Skin epidermis (tissue), 12 donors: Measurements from ENCODE around the gene THBS2.
"Not testable (repeated sequence)": the region's sequence is repeated elsewhere in the genome, so short reads cannot be mapped to it uniquely, and the experiment has no call there.

ENCODE experiments used
- H3K27ac ChIP-seq, 21 experiments: fragments of 200-600 bp; sonication (generic) in 11 of 21; one replicate each; pipeline ENCODE4 v1.5.0; 2020; ENCODE audit warnings: mild to moderate bottlenecking in 3 of 21, inconsistent platforms in 2 of 21, moderate library complexity in 2 of 21
- H3K4me3 ChIP-seq, 7 experiments: fragments of 200-600 bp; sonication (generic) in 2 of 7; one replicate each; pipeline ENCODE4 v1.5.0; 2020; ENCODE audit warnings: inconsistent platforms in 2 of 7, mild to moderate bottlenecking in 2 of 7, moderate library complexity in 1 of 7

THBS2 gene

GRCh38 chr6:169196279-169196678 is 57.4 kb downstream of the THBS2 start:
- H3K27ac ChIP-seq, H3K4me3 ChIP-seq: not testable (repeated sequence)

- no peak overlapping the region for H3K27ac ChIP-seq
- H3K4me3 ChIP-seq = no peak overlapping the region
Observed at GRCh38 chr6:169194737-169195136, 58.9 kb downstream of the THBS2 start.

- Histone ChIP-seq H3K27ac (peak overlapping the region in 16 of 21 experiments; percentile 11 to 88 (median 55)), H3K4me3 (no peak overlapping the region)
Observed at GRCh38 chr6:169190970-169191369, 62.7 kb downstream of the THBS2 start.

GRCh38 chr6:169190144-169190584 is 63.5 kb downstream of the THBS2 start:
- Histone ChIP-seq H3K4me3 (no peak overlapping the region), H3K27ac (peak overlapping the region in 20 of 21 experiments; percentile 4 to 88 (median 57))

- Histone ChIP-seq H3K27ac (peak overlapping the region in 20 of 21 experiments; percentile 4 to 84 (median 57)), H3K4me3 (no peak overlapping the region)
Observed at GRCh38 chr6:169189686-169190085, 64.0 kb downstream of the THBS2 start.

- H3K27ac ChIP-seq = peak overlapping the region in 16 of 21 experiments; percentile 4 to 84 (median 64)
Observed at GRCh38 chr6:169189182-169189581, 64.5 kb downstream of the THBS2 start.

GRCh38 chr6:169188475-169188874 is 65.2 kb downstream of the THBS2 start:
- Histone ChIP-seq H3K4me3 (no peak overlapping the region), H3K27ac (peak overlapping the region in 5 of 21 experiments; percentile 3 to 84 (median 65))

More at GRCh38 chr6:169189182-169189581, 64.5 kb downstream of the THBS2 start:
- H3K4me3 ChIP-seq = no peak overlapping the region

- H3K27ac ChIP-seq = peak overlapping the region in 4 of 21 experiments; percentile 3 to 84 (median 55)
- no peak overlapping the region for H3K4me3 ChIP-seq
Observed at GRCh38 chr6:169188051-169188470, 65.6 kb downstream of the THBS2 start.

- no peak overlapping the region for H3K4me3 ChIP-seq
- H3K27ac ChIP-seq = no peak overlapping the region
Observed at GRCh38 chr6:169186496-169187169, 67.0 kb downstream of the THBS2 start.

GRCh38 chr6:169185692-169186485 is 67.8 kb downstream of the THBS2 start:
- H3K4me3 ChIP-seq = no peak overlapping the region

GRCh38 chr6:169185011-169185521 is 68.6 kb downstream of the THBS2 start:
- Histone ChIP-seq H3K4me3 (no peak overlapping the region), H3K27ac (no peak overlapping the region)

More at GRCh38 chr6:169185692-169186485, 67.8 kb downstream of the THBS2 start:
- no peak overlapping the region for H3K27ac ChIP-seq

GRCh38 chr6:169184419-169184818 is 69.2 kb downstream of the THBS2 start:
- no peak overlapping the region for H3K4me3 ChIP-seq
- no peak overlapping the region for H3K27ac ChIP-seq

GRCh38 chr6:169183233-169183632 is 70.4 kb downstream of the THBS2 start:
- Histone ChIP-seq H3K27ac (peak overlapping the region in 4 of 21 experiments; percentile 36 to 61 (median 43)), H3K4me3 (no peak overlapping the region)

GRCh38 chr6:169179831-169180230 is 73.8 kb downstream of the THBS2 start:
- H3K27ac ChIP-seq = peak overlapping the region in 1 of 21 experiments; percentile 5
- H3K4me3 ChIP-seq = not testable (repeated sequence)

- peak overlapping the region in 8 of 21 experiments; percentile 2 to 57 (median 31) for H3K27ac ChIP-seq
- no peak overlapping the region for H3K4me3 ChIP-seq
Observed at GRCh38 chr6:169177516-169178166, 76.0 kb downstream of the THBS2 start.

GRCh38 chr6:169176361-169176991 is 77.2 kb downstream of the THBS2 start:
- peak overlapping the region in 4 of 21 experiments; percentile 10 to 57 (median 33) for H3K27ac ChIP-seq
- H3K4me3 ChIP-seq = no peak overlapping the region

GRCh38 chr6:169175360-169175887 is 78.2 kb downstream of the THBS2 start:
- Histone ChIP-seq H3K27ac (peak overlapping the region in 1 of 21 experiments; percentile 62), H3K4me3 (no peak overlapping the region)

GRCh38 chr6:169174516-169175359 is 78.9 kb downstream of the THBS2 start:
- peak overlapping the region in 1 of 21 experiments; percentile 62 for H3K27ac ChIP-seq
- H3K4me3 ChIP-seq = peak overlapping the region in 1 of 7 experiments; percentile 30
